Inflammatory macrophage (primary cell): ENCODE results near the gene SOCS1.
A peak's percentile ranks its signal among the peaks of the same experiment; 100 is the strongest.

ENCODE experiments used
- DNase-seq, 2 donors: peaks; one replicate each; pipeline ENCODE4 v3.0.0-alpha.2; 2020 to 2022

The SOCS1 gene

GRCh38 chr16:11283820-11284248 lies 27.8 kb upstream of the SOCS1 start:
- peak; percentile 42 to 61 for DNase-seq

GRCh38 chr16:11280616-11281522 lies 24.9 kb upstream of the SOCS1 start, which contains the start of gene PRM1:
Gene PRM1, minus strand, starts transcription at chr16:11281330. Its CDS starts 92 bp downstream, at chr16:11281238.
- DNase-seq: no peak

- DNase-seq: peak; percentile 32 to 36
Observed at GRCh38 chr16:11278681-11279628, 23.0 kb upstream of the SOCS1 start.

- DNase-seq: no peak
Observed at GRCh38 chr16:11277607-11278337, 21.8 kb upstream of the SOCS1 start.

GRCh38 chr16:11276896-11277593 lies 21.0 kb upstream of the SOCS1 start:
- no peak for DNase-seq

- DNase-seq: no peak
Observed at GRCh38 chr16:11276143-11276895, 20.3 kb upstream of the SOCS1 start, which contains the start of gene PRM2. Gene PRM2, minus strand, starts transcription at chr16:11276480. Its CDS starts 110 bp downstream, at chr16:11276370.

- no peak for DNase-seq
Observed at GRCh38 chr16:11274964-11275363, 19.0 kb upstream of the SOCS1 start.

GRCh38 chr16:11273721-11274324 lies 17.8 kb upstream of the SOCS1 start:
- no peak for DNase-seq

- no peak for DNase-seq
Observed at GRCh38 chr16:11272921-11273720, 17.1 kb upstream of the SOCS1 start, which contains the start of gene PRM3. Gene PRM3, minus strand, starts transcription at chr16:11273629. Its CDS starts 34 bp downstream, at chr16:11273595.

- DNase-seq: peak in 1 of 2 donors; percentile 42
Observed at GRCh38 chr16:11272484-11272883, 16.5 kb upstream of the SOCS1 start.

GRCh38 chr16:11271610-11272009 lies 15.6 kb upstream of the SOCS1 start:
- DNase-seq: no peak

GRCh38 chr16:11270602-11271162 lies 14.7 kb upstream of the SOCS1 start:
- DNase-seq: no peak

GRCh38 chr16:11268921-11269375 lies 12.9 kb upstream of the SOCS1 start, which contains the start of gene TNP2:
Gene TNP2, minus strand, starts transcription at chr16:11269325. Its CDS starts 63 bp downstream, at chr16:11269262.
- DNase-seq: no peak

- no peak for DNase-seq
Observed at GRCh38 chr16:11265124-11265523, 9.1 kb upstream of the SOCS1 start.

- peak; percentile 26 to 37 for DNase-seq
Observed at GRCh38 chr16:11264155-11264832, 8.3 kb upstream of the SOCS1 start.

GRCh38 chr16:11263737-11264136 lies 7.7 kb upstream of the SOCS1 start:
- DNase-seq: no peak

- no peak for DNase-seq
Observed at GRCh38 chr16:11262915-11263314, 6.9 kb upstream of the SOCS1 start.

GRCh38 chr16:11260596-11260966 lies 4.6 kb upstream of the SOCS1 start:
- no peak for DNase-seq
